ENCODE results near the gene ACACA. TPM values are rescaled to one million over a fixed set of nuclear protein-coding genes. Genes with fewer than 3 reads are reported as not detected.

The ACACA gene
- total and polyA plus RNA-seq, 5 experiments from 2014 or later = 5.7 to 15.2 (median 9.0) TPM

DNA sequence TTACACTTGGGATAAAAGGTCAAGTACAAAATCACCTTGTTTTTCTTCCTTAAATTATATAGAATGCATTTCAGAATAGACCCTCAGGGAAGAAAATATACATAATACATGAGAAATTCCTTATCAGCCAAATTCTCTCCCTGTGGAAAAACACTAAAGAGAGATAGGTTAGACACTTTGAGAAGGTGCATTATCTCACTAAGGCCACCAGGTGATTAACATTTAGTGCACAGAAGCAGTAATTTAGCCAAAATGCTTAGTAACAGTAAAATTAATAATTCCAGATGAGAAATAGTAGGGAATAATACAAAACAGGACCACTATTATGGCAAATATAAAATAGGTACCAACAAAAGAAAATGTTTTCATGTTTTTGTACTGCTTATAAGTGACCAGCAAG lies 216.1 kb downstream of the ACACA start:
- no peak overlapping the region for H3K27ac Mint-ChIP-seq
- H3K9me3 Mint-ChIP-seq = no peaks in the 10 kb centered on the region
- POLR2A ChIA-PET = no interaction called here
- peaks cover 13 to 85% (median 36%) of the 10 kb centered on the region in 3 donors for H3K36me3 Mint-ChIP-seq
- no peaks in the 10 kb centered on the region for H3K27me3 Mint-ChIP-seq
- H3K4me3 Mint-ChIP-seq = no peak overlapping the region
- ATAC-seq (no peak), DNase-seq (no peak)
- H3K4me1 Mint-ChIP-seq = no peaks in the 10 kb centered on the region

GRCh38 chr17:37188157-37188556 lies 218.5 kb downstream of the ACACA start:
- Mint-ChIP-seq H3K4me3 (no peak overlapping the region), H3K9me3 (no peaks in the 10 kb centered on the region), H3K36me3 (peaks cover 13 to 73% (median 38%) of the 10 kb centered on the region in 3 donors), H3K4me1 (no peaks in the 10 kb centered on the region), H3K27me3 (no peaks in the 10 kb centered on the region), H3K27ac (no peak overlapping the region)
- POLR2A ChIA-PET = no interaction called here
- DNase-seq (no peak), ATAC-seq (no peak)

DNA sequence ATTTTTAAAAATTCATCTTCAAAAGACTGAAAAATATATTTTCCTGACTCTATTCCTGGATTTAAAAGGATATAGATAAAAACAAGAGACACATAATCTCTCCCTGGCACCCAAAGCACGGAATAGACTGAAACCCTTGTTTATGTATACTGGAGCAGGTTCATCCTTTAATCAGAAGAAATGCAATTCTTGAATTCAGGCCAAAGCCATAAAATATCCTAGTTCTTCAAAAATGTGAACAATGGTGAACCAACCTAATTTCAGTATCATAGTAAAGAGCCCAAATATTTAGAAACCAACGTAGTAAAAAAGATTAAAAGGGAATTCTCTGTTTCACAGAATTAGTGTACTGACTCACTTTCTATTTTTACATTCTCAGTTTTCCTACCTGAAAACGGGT lies 219.4 kb downstream of the ACACA start:
- POLR2A ChIA-PET = no interaction called here
- Mint-ChIP-seq H3K4me3 (no peak overlapping the region), H3K36me3 (peaks cover 13 to 66% (median 40%) of the 10 kb centered on the region in 3 donors), H3K9me3 (no peaks in the 10 kb centered on the region), H3K4me1 (no peaks in the 10 kb centered on the region), H3K27me3 (no peaks in the 10 kb centered on the region), H3K27ac (no peak overlapping the region)
- no peak for DNase-seq
- no peak for ATAC-seq

- Mint-ChIP-seq H3K27me3 (no peaks in the 10 kb centered on the region), H3K36me3 (peaks cover 21 to 59% (median 46%) of the 10 kb centered on the region in 3 donors), H3K27ac (peak overlapping the region in 1 of 10 donors; percentile 0), H3K4me1 (no peaks in the 10 kb centered on the region), H3K4me3 (no peak overlapping the region), H3K9me3 (no peaks in the 10 kb centered on the region)
- POLR2A ChIA-PET = no interaction called here
- ATAC-seq (no peak), DNase-seq (no peak)
These were observed 223.7 kb downstream of the ACACA start for GRCh38 chr17:37182786-37183465.

DNA sequence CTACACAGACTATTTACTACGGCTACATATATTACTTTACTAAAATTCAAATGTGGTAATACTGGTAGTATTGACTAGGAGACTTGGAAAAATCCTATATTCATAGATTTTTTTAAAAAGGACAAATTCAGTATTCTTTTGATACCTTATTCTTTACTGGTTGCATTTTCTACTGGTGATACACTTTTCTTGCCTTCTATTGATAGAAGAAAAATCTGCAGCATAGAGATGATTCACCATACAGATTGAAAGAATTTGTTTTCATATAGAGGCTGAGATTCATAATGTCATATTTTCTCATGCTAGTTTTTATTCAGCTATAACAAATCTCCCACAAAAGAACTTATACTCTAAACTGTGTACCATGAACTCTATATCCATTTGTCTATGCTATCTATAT lies 226.3 kb downstream of the ACACA start:
- no peaks in the 10 kb centered on the region for H3K27me3 Mint-ChIP-seq
- ATAC-seq (no peak), DNase-seq (no peak)
- no peaks in the 10 kb centered on the region for H3K4me1 Mint-ChIP-seq
- peaks cover 21 to 61% (median 40%) of the 10 kb centered on the region in 3 donors for H3K36me3 Mint-ChIP-seq
- H3K9me3 Mint-ChIP-seq = no peaks in the 10 kb centered on the region
- no peak overlapping the region for H3K27ac Mint-ChIP-seq
- no peak overlapping the region for H3K4me3 Mint-ChIP-seq
- POLR2A ChIA-PET = no interaction called here

DNA sequence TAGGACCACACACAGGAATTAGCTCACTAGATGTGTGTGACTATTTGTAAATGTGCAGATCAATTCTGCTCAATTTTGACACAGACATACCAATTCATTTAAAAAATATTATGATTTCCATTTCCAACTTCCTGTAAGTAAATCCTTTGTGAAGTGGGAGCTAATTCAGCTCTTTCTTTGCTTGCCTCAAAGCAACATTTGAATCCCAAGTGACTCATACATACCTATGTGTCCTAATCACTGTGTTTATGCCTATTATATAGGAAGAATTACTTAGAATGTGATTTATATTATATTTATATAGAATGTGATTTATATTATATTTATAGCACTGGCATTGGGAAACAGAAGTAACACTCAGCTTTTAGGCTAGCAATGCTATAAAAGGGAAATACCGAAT lies 226.7 kb downstream of the ACACA start:
- Mint-ChIP-seq H3K27me3 (no peaks in the 10 kb centered on the region), H3K9me3 (no peaks in the 10 kb centered on the region), H3K27ac (no peak overlapping the region), H3K4me3 (no peak overlapping the region), H3K36me3 (peaks cover 21 to 65% (median 43%) of the 10 kb centered on the region in 3 donors), H3K4me1 (no peaks in the 10 kb centered on the region)
- ATAC-seq (no peak), DNase-seq (no peak)
- POLR2A ChIA-PET = no interaction called here

DNA sequence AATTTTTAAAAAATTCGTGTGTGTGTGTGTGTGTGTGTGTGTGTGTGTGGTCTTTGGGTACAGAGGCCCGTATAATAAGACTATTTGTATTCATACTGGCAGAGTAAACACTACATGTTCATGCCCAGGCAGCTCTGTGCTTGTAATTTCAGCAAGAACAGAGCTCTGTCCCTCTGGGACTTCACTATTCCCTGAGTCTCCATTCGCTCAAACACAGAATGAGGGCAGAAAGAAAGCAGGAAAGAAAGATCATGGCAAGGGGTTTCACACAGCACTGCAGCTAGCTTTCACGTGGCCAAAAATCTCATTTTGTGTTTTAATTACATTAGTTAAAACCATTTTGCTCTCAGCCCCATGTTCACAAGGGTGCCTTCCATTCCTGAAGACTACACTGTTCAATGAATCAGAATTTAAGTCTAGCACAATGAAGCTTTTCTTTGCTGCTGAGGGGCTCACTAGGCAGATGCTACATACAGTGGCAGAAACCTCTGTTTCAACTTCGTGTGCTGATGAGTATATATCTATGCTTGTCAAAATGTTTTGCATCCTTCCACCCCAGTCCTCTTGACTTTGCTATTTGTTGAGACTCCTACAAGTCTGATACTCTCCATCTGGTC lies 229.3 kb downstream of the ACACA start:
- Mint-ChIP-seq H3K4me3 (no peak overlapping the region), H3K27me3 (no peaks in the 10 kb centered on the region), H3K9me3 (no peaks in the 10 kb centered on the region), H3K27ac (peak overlapping the region in 1 of 10 donors; percentile 3), H3K36me3 (peaks cover 21 to 67% (median 45%) of the 10 kb centered on the region in 3 donors), H3K4me1 (no peaks in the 10 kb centered on the region)
- DNase-seq = no peak
- ATAC-seq = no peak
- POLR2A ChIA-PET = no interaction called here

GRCh38 chr17:37176723-37177122 lies 229.9 kb downstream of the ACACA start:
- DNase-seq (no peak), ATAC-seq (no peak)
- no peaks in the 10 kb centered on the region for H3K27me3 Mint-ChIP-seq
- H3K4me1 Mint-ChIP-seq = no peaks in the 10 kb centered on the region
- H3K27ac Mint-ChIP-seq = no peak overlapping the region
- POLR2A ChIA-PET = no interaction called here
- H3K9me3 Mint-ChIP-seq = no peaks in the 10 kb centered on the region
- H3K4me3 Mint-ChIP-seq = no peak overlapping the region
- peaks cover 21 to 71% (median 49%) of the 10 kb centered on the region in 3 donors for H3K36me3 Mint-ChIP-seq

DNA sequence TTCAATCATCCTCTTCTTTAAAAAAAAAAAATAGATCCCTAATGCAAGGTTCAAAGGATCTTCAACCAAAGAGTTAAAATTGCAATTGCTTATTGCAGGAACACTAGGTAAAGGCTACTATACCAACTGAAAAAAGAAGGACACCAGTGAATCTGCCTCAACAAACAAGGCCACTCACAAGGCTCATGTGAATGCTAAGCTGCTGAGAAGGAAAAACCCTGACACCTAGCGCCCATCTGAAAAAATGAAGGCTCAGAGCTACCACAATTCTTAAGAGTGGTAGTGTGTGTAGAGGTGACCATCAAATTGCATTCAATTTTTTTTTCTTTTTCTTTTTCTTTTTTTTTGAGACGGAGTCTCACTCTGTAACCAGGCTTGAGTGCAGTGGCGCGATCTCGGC lies 232.4 kb downstream of the ACACA start:
- Mint-ChIP-seq H3K4me3 (no peak overlapping the region), H3K4me1 (no peaks in the 10 kb centered on the region), H3K36me3 (peaks cover 11 to 63% (median 37%) of the 10 kb centered on the region in 3 donors), H3K9me3 (no peaks in the 10 kb centered on the region), H3K27ac (no peak overlapping the region), H3K27me3 (no peaks in the 10 kb centered on the region)
- no peak for ATAC-seq
- POLR2A ChIA-PET = no interaction called here
- no peak for DNase-seq

- H3K9me3 Mint-ChIP-seq = no peaks in the 10 kb centered on the region
- H3K4me1 Mint-ChIP-seq = no peaks in the 10 kb centered on the region
- no peak overlapping the region for H3K27ac Mint-ChIP-seq
- ATAC-seq (no peak), DNase-seq (no peak)
- peaks cover 0 to 32% (median 14%) of the 10 kb centered on the region in 3 donors for H3K36me3 Mint-ChIP-seq
- no peaks in the 10 kb centered on the region for H3K27me3 Mint-ChIP-seq
- H3K4me3 Mint-ChIP-seq = no peak overlapping the region
- POLR2A ChIA-PET = no interaction called here
These were observed 235.7 kb downstream of the ACACA start for GRCh38 chr17:37170881-37171425.

- no peaks in the 10 kb centered on the region for H3K4me1 Mint-ChIP-seq
- no peak overlapping the region for H3K4me3 Mint-ChIP-seq
- peaks cover 0 to 17% (median 7%) of the 10 kb centered on the region in 3 donors for H3K36me3 Mint-ChIP-seq
- POLR2A ChIA-PET = no interaction called here
- ATAC-seq (no peak), DNase-seq (no peak)
- no peaks in the 10 kb centered on the region for H3K27me3 Mint-ChIP-seq
- no peak overlapping the region for H3K27ac Mint-ChIP-seq
- no peaks in the 10 kb centered on the region for H3K9me3 Mint-ChIP-seq
These were observed 237.8 kb downstream of the ACACA start for GRCh38 chr17:37168731-37169353.

GRCh38 chr17:37167756-37168155 lies 238.9 kb downstream of the ACACA start:
- peaks cover 0 to 25% (median 10%) of the 10 kb centered on the region in 3 donors for H3K36me3 Mint-ChIP-seq
- DNase-seq = no peak
- no peak overlapping the region for H3K4me3 Mint-ChIP-seq
- no peak overlapping the region for H3K27ac Mint-ChIP-seq
- POLR2A ChIA-PET = no interaction called here
- H3K27me3 Mint-ChIP-seq = no peaks in the 10 kb centered on the region
- H3K9me3 Mint-ChIP-seq = no peaks in the 10 kb centered on the region
- no peak for ATAC-seq
- H3K4me1 Mint-ChIP-seq = no peaks in the 10 kb centered on the region

DNA sequence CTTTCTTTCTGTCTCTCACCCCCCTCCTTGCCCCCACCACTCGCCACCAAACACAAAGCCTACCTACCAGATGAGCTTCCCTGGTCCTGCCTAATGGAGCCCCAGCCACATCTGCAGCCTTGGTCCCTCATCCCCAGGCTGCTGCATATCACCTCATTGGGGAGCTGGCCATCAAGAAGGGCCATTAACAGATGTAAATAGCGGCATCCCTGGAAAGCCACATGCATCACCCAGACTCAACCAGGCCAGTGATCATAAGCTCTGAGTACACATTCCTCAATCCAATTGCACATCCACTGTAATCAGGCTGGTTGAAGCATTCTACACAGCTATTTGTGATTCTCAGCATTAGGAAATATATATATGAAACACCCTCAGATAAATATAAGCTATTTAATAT lies 242.6 kb downstream of the ACACA start:
- DNase-seq (no peak), ATAC-seq (no peak)
- Mint-ChIP-seq H3K4me3 (no peak overlapping the region), H3K9me3 (no peaks in the 10 kb centered on the region), H3K27me3 (no peaks in the 10 kb centered on the region), H3K36me3 (peaks cover 13 to 38% (median 24%) of the 10 kb centered on the region in 3 donors), H3K27ac (no peak overlapping the region), H3K4me1 (peaks cover 0 to 3% (median 0%) of the 10 kb centered on the region in 4 donors)
- POLR2A ChIA-PET = no interaction called here

All from naive thymus-derived CD8-positive, alpha-beta T cell (primary cell).